Measurements from ENCODE around the gene BCL2.

BCL2 gene

DNA sequence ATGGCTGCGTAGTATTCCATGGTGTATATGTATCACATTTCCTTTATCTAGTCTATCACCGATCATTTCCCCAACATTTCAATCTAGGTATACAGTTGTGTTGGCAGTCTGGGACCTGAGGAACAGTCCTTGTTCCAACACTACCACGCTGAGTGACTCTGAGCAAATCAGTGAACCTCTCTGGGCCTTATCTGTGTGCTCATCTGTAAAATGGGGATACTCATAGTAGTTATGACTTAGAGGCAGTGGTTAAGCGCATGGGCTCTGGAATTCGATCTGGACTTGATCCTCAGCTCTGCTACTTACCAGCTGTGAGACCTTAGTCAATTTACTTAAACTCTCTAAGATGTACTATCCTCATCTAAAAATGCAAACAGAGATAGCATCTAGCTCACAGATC, 85.1 kb downstream of the BCL2 start:
- no peaks in the 10 kb centered on the region for H3K36me3 ChIP-seq (ENCODE audit: insufficient read depth, low read length)
- H3K9me3 ChIP-seq (ENCODE audit: low read length) = no peaks in the 10 kb centered on the region
- no peak overlapping the region for H3K27ac ChIP-seq (ENCODE audit: low read depth, low read length)
- H3K27me3 ChIP-seq (ENCODE audit: control insufficient read depth in 1 of 2, insufficient read depth in 2 of 2, low read length in 2 of 2) = no peaks in the 10 kb centered on the region
- H3K4me3 ChIP-seq (ENCODE audit: low read depth in 1 of 2, low read length in 2 of 2) = no peak overlapping the region
- no peak overlapping the region for H3K9ac ChIP-seq (ENCODE audit: low read length)
- peaks cover 33% of the 10 kb centered on the region for H3K4me1 ChIP-seq (ENCODE audit: insufficient read depth, low read length)

DNA sequence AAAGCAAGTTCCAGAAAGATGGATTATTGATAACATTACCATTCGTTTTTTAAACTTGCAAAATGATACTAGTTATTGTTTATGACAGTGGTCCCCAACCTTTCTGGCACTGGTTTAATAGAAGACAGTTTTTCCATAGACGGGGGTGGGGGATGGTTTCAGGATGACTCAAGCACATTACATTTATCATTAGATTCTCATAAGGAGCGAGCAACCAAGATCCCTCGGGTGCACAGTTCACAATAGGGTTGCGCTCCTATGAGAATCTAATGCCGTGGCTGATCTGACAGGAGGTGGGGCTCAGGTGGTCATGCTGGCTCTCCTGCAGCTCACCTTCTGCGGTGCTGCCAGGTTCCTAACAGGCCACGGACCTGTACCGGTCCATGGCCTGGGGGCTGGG, 86.2 kb downstream of the BCL2 start:
- Histone ChIP-seq H3K4me3 (ENCODE audit: low read depth in 1 of 2, low read length in 2 of 2) (no peak overlapping the region), H3K9me3 (ENCODE audit: low read length) (no peaks in the 10 kb centered on the region), H3K4me1 (ENCODE audit: insufficient read depth, low read length) (peaks cover 27% of the 10 kb centered on the region), H3K27me3 (ENCODE audit: control insufficient read depth in 1 of 2, insufficient read depth in 2 of 2, low read length in 2 of 2) (no peaks in the 10 kb centered on the region), H3K9ac (ENCODE audit: low read length) (no peak overlapping the region), H3K27ac (ENCODE audit: low read depth, low read length) (no peak overlapping the region), H3K36me3 (ENCODE audit: insufficient read depth, low read length) (no peaks in the 10 kb centered on the region)

DNA sequence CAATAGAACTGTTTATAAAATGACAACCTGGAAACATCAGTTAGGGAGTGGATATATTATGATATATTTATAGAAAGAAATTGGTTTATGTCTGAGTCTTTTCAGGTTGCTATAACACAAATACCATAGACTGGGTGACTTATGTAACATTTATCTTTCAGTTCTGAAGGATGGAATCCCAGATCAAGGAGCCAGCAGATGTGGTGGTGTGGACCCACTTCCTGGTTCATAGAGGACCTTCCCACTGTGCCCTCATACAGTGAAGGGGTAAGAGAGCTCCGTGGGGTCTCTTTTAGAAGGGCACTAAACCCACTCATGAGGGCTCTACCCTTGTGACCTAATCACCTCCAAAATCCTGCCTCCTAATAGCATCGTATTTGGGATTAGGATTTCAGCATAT, 86.7 kb downstream of the BCL2 start:
- Histone ChIP-seq H3K9me3 (ENCODE audit: low read length) (no peaks in the 10 kb centered on the region), H3K4me3 (ENCODE audit: low read depth in 1 of 2, low read length in 2 of 2) (no peak overlapping the region), H3K27ac (ENCODE audit: low read depth, low read length) (no peak overlapping the region), H3K27me3 (ENCODE audit: control insufficient read depth in 1 of 2, insufficient read depth in 2 of 2, low read length in 2 of 2) (no peaks in the 10 kb centered on the region), H3K9ac (ENCODE audit: low read length) (no peak overlapping the region), H3K4me1 (ENCODE audit: insufficient read depth, low read length) (peaks cover 22% of the 10 kb centered on the region), H3K36me3 (ENCODE audit: insufficient read depth, low read length) (no peaks in the 10 kb centered on the region)

DNA sequence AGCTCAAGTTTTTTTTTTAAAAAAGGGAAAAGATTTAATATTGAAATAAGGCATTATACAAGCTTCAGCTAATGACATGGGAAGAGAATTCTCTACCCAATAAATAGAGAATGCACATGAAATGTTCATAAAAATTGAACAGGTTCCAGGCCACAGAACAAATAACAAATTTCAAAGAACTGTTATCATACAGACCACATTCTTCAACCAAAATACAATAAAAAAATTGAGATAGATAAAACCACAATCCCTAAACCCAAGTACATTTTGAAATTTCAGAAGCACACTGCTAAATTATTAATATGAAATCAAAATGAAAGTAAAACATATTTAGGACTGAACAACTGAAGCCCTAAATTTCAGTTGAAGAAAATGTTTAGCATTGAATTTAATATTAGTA, 89.6 kb downstream of the BCL2 start:
- H3K9ac ChIP-seq (ENCODE audit: low read length) = no peak overlapping the region
- no peak overlapping the region for H3K27ac ChIP-seq (ENCODE audit: low read depth, low read length)
- H3K4me3 ChIP-seq (ENCODE audit: low read depth in 1 of 2, low read length in 2 of 2) = no peak overlapping the region
- peaks cover 13% of the 10 kb centered on the region for H3K4me1 ChIP-seq (ENCODE audit: insufficient read depth, low read length)
- H3K9me3 ChIP-seq (ENCODE audit: low read length) = no peaks in the 10 kb centered on the region
- no peaks in the 10 kb centered on the region for H3K36me3 ChIP-seq (ENCODE audit: insufficient read depth, low read length)
- no peaks in the 10 kb centered on the region for H3K27me3 ChIP-seq (ENCODE audit: control insufficient read depth in 1 of 2, insufficient read depth in 2 of 2, low read length in 2 of 2)

DNA sequence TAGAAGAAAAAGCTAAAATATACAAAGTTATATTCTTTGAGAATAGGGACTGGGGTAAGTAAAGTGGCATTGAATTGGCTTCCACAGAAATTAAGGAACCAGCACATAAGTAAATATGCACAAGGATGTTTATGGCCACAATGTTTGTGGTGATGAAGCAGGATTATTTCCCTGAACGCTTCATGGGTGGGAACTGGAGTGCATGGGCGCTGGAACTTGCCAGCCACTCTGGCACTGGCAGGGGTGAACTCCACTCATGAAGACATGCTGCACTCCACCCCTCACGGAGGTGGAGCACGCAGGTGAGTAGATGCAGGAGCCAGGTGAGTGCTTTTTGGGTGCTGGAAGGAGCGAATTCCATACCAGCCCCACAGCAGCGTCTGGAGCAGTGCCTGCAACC, 94.1 kb downstream of the BCL2 start:
- Histone ChIP-seq H3K27ac (ENCODE audit: low read depth, low read length) (no peak overlapping the region), H3K4me3 (ENCODE audit: low read depth in 1 of 2, low read length in 2 of 2) (no peak overlapping the region), H3K9ac (ENCODE audit: low read length) (no peak overlapping the region), H3K9me3 (ENCODE audit: low read length) (no peaks in the 10 kb centered on the region), H3K36me3 (ENCODE audit: insufficient read depth, low read length) (no peaks in the 10 kb centered on the region), H3K27me3 (ENCODE audit: control insufficient read depth in 1 of 2, insufficient read depth in 2 of 2, low read length in 2 of 2) (no peaks in the 10 kb centered on the region), H3K4me1 (ENCODE audit: insufficient read depth, low read length) (peaks cover 8% of the 10 kb centered on the region)

DNA sequence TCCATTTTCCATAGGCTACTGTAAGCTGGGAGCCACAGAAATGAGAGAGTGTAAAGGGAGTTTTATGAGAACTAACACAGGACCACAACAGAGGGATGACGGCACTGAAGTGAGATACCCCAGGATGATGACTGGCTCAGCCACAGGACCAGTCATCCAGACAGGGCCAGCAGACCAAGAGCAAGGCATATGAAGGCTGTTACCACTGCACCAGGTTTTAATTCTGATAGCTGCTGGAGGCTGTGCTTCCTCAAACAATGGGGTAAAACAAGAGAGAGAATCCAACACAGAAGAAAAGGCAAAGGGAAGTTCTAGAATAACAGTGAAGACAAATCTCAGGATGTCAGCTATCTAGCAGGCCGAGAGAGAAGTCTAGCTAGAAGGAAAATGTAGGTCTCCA, 94.9 kb downstream of the BCL2 start:
- Histone ChIP-seq H3K36me3 (ENCODE audit: insufficient read depth, low read length) (no peaks in the 10 kb centered on the region), H3K9ac (ENCODE audit: low read length) (no peak overlapping the region), H3K27me3 (ENCODE audit: control insufficient read depth in 1 of 2, insufficient read depth in 2 of 2, low read length in 2 of 2) (no peaks in the 10 kb centered on the region), H3K4me1 (ENCODE audit: insufficient read depth, low read length) (peaks cover 4% of the 10 kb centered on the region), H3K27ac (ENCODE audit: low read depth, low read length) (no peak overlapping the region), H3K9me3 (ENCODE audit: low read length) (no peaks in the 10 kb centered on the region), H3K4me3 (ENCODE audit: low read depth in 1 of 2, low read length in 2 of 2) (no peak overlapping the region)

DNA sequence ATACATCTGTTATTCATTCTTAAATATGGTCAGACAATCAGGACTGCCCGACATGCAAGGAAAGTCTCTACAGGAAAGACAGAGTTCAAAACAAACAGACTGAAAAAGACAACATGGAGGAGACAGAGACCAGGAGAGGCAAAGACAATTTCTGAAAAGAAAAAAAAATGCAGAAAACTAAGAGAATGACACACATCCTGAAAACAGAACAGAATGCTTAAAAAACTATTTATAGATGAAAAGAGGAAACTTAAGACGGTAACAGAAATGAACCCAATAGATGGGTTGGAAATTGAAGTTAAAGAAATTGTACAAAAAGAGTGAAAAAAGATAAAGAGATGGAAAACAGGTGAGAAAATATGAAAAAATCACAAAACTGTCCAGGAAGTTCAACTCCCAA, 95.7 kb downstream of the BCL2 start:
- no peak overlapping the region for H3K9ac ChIP-seq (ENCODE audit: low read length)
- H3K4me3 ChIP-seq (ENCODE audit: low read depth in 1 of 2, low read length in 2 of 2) = no peak overlapping the region
- no peaks in the 10 kb centered on the region for H3K9me3 ChIP-seq (ENCODE audit: low read length)
- H3K27me3 ChIP-seq (ENCODE audit: control insufficient read depth in 1 of 2, insufficient read depth in 2 of 2, low read length in 2 of 2) = no peaks in the 10 kb centered on the region
- H3K36me3 ChIP-seq (ENCODE audit: insufficient read depth, low read length) = no peaks in the 10 kb centered on the region
- H3K4me1 ChIP-seq (ENCODE audit: insufficient read depth, low read length) = no peaks in the 10 kb centered on the region
- H3K27ac ChIP-seq (ENCODE audit: low read depth, low read length) = no peak overlapping the region

DNA sequence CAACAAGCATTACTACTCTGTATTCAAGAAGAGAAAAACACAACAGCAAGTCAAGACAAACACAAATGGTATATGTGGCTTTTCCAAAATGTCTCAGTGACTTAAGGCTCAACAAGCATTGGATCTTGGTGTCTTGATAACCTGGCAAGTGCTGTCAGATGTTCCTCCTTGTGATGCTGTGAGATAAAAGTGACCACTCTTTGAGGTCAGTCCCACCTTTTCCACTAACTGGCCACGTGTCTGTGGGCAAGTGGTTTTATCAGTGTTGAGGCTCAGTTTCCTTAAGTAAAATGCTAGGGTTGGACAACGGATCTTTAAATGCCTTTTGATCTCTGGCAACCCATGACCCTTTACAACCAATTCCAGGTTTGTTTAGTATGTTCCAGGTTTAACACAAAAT, 98.7 kb downstream of the BCL2 start:
- H3K36me3 ChIP-seq (ENCODE audit: insufficient read depth, low read length) = no peaks in the 10 kb centered on the region
- H3K27me3 ChIP-seq (ENCODE audit: control insufficient read depth in 1 of 2, insufficient read depth in 2 of 2, low read length in 2 of 2) = no peaks in the 10 kb centered on the region
- H3K4me1 ChIP-seq (ENCODE audit: insufficient read depth, low read length) = no peaks in the 10 kb centered on the region
- no peak overlapping the region for H3K9ac ChIP-seq (ENCODE audit: low read length)
- no peak overlapping the region for H3K27ac ChIP-seq (ENCODE audit: low read depth, low read length)
- H3K9me3 ChIP-seq (ENCODE audit: low read length) = no peaks in the 10 kb centered on the region
- H3K4me3 ChIP-seq (ENCODE audit: low read depth in 1 of 2, low read length in 2 of 2) = no peak overlapping the region

DNA sequence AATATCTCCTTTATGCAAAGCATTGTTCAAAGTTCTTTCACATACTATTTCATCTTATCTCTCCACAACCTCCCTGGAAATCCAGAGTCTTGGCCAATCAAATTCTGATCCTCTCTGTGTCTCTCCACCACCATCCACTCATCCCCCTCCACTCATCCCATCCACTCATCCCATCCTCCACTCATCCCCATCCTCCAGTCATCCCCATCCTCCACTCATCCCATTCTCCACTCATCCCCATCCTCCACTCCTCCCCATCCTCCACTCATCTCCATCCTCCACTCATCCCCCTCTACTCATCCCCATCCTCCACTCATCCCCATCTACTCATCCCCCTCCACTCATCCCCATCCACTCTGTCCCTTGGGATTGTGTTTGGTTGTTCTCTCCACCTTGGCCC, 101.1 kb downstream of the BCL2 start:
- H3K9me3 ChIP-seq (ENCODE audit: low read length) = no peaks in the 10 kb centered on the region
- no peak overlapping the region for H3K27ac ChIP-seq (ENCODE audit: low read depth, low read length)
- no peaks in the 10 kb centered on the region for H3K36me3 ChIP-seq (ENCODE audit: insufficient read depth, low read length)
- no peak overlapping the region for H3K4me3 ChIP-seq (ENCODE audit: low read depth in 1 of 2, low read length in 2 of 2)
- no peaks in the 10 kb centered on the region for H3K4me1 ChIP-seq (ENCODE audit: insufficient read depth, low read length)
- no peaks in the 10 kb centered on the region for H3K27me3 ChIP-seq (ENCODE audit: control insufficient read depth in 1 of 2, insufficient read depth in 2 of 2, low read length in 2 of 2)
- no peak overlapping the region for H3K9ac ChIP-seq (ENCODE audit: low read length)

DNA sequence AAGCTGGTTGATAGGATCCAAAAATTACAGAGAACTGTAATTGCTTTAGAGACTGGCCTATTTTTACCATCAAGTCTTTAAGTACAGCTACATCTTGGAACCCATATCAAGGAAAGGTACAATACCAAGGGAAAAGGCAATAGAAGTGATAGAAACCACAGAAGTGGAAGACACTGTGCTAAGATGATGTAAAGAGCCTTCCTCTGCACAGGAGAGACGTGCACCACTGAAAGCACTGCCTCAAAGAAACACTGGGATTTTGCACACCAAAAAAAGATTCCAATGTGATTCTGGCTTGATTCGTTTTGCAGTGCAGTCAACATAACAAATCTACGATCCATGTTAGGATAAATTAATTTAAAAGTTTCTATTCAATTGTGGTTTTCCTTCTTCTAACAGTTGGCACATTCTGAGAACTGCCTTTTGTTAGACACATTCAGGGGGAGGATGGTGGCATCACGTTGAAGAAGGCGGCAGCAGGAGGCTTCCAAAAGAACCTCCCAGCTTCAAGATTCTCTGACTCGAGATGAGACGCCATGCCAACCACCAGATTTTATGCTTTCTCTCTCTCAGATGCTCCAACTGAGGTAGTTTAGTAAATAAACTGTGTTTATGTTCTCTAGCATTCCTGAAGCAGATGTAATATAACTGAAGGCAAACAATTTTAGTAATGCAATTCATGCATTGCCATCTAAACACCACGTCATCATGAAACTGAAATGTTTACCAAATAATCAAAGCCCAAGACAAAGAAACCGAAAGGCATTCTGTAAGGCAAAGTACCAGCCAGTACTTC, 102.9 kb downstream of the BCL2 start:
- no peaks in the 10 kb centered on the region for H3K27me3 ChIP-seq (ENCODE audit: control insufficient read depth in 1 of 2, insufficient read depth in 2 of 2, low read length in 2 of 2)
- H3K9me3 ChIP-seq (ENCODE audit: low read length) = no peaks in the 10 kb centered on the region
- H3K36me3 ChIP-seq (ENCODE audit: insufficient read depth, low read length) = no peaks in the 10 kb centered on the region
- no peak overlapping the region for H3K27ac ChIP-seq (ENCODE audit: low read depth, low read length)
- no peak overlapping the region for H3K9ac ChIP-seq (ENCODE audit: low read length)
- H3K4me3 ChIP-seq (ENCODE audit: low read depth in 1 of 2, low read length in 2 of 2) = no peak overlapping the region
- H3K4me1 ChIP-seq (ENCODE audit: insufficient read depth, low read length) = no peaks in the 10 kb centered on the region

DNA sequence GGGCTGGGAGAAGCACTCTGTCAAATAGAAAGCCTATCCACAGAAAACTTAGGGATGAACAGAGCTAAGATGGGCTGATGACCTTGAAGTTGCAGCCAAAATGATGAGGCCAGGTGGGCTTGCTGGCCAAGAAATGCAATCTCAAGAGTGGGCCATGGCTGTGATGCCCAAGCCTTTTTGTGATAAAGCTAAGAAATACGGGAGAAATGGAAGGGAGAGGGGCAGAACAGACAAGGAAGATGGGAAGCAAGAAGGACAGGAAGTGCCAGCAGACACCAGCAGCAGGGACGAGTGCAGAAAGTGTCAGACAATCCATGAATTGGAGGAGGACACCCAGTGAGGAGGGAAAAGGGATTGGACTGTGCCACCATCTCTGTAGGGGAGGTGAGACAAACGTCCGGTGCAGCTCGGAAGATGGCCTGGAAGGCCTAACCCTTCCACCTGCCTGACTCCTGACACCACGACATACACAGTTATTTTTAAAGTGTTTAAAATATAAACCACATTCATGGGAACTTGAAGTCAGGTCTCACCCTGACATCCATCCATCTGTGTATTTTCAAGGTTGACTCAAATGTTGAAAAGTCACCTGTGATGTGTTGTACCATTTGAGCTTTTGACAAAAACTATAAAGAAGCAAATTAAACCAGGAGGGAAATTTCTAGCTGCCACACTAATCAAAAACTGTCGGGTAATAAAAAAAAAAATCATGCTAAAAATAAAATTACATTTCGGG, 105.5 kb downstream of the BCL2 start:
- no peaks in the 10 kb centered on the region for H3K36me3 ChIP-seq (ENCODE audit: insufficient read depth, low read length)
- H3K27ac ChIP-seq (ENCODE audit: low read depth, low read length) = no peak overlapping the region
- H3K9me3 ChIP-seq (ENCODE audit: low read length) = no peaks in the 10 kb centered on the region
- no peaks in the 10 kb centered on the region for H3K4me1 ChIP-seq (ENCODE audit: insufficient read depth, low read length)
- no peak overlapping the region for H3K9ac ChIP-seq (ENCODE audit: low read length)
- H3K4me3 ChIP-seq (ENCODE audit: low read depth in 1 of 2, low read length in 2 of 2) = no peak overlapping the region
- H3K27me3 ChIP-seq (ENCODE audit: control insufficient read depth in 1 of 2, insufficient read depth in 2 of 2, low read length in 2 of 2) = no peaks in the 10 kb centered on the region

All from muscle layer of colon (tissue), 2 donors.